WI38 (cell line): ENCODE results near the gene TEX51.

Source experiments
- H3K4me3 ChIP-seq: 2 replicates; pipeline ENCODE4 v1.5.1; 2011; ENCODE audit warnings: low read depth, mild to moderate bottlenecking, control low read depth, low read length
- CTCF ChIP-seq: IDR thresholded peaks from 2 replicates; pipeline ENCODE4 v1.5.1; 2012; ENCODE audit warnings: low read depth, mild to moderate bottlenecking, control low read depth, low read length

Gene TEX51

GRCh38 chr2:126886916-126887280 lies 11.8 kb upstream of the TEX51 start:
- no peak overlapping the region for H3K4me3 ChIP-seq

GRCh38 chr2:126887506-126887905 lies 11.2 kb upstream of the TEX51 start:
- no peak for TF ChIP-seq CTCF
- H3K4me3 ChIP-seq = no peak overlapping the region

More at GRCh38 chr2:126886916-126887280, 11.8 kb upstream of the TEX51 start:
- no peak for TF ChIP-seq CTCF

- no peak for TF ChIP-seq CTCF
- H3K4me3 ChIP-seq = no peak overlapping the region
These were observed 10.6 kb upstream of the TEX51 start for GRCh38 chr2:126888046-126888445.

GRCh38 chr2:126889071-126889470 lies 9.6 kb upstream of the TEX51 start:
- no peak overlapping the region for H3K4me3 ChIP-seq
- no peak for TF ChIP-seq CTCF

GRCh38 chr2:126889496-126890135 lies 9.1 kb upstream of the TEX51 start:
- no peak for TF ChIP-seq CTCF
- no peak overlapping the region for H3K4me3 ChIP-seq

GRCh38 chr2:126890136-126890510 lies 8.6 kb upstream of the TEX51 start:
- H3K4me3 ChIP-seq = no peak overlapping the region
- TF ChIP-seq CTCF = no peak

- no peak overlapping the region for H3K4me3 ChIP-seq
- no peak for TF ChIP-seq CTCF
These were observed 7.9 kb upstream of the TEX51 start for GRCh38 chr2:126890551-126891450.
